SK-N-SH (cell line): Measurements from ENCODE around the gene CHCHD3.

Source experiments
- CHD2 ChIP-seq: fragments of 150-350 bp; IDR thresholded peaks from 2 replicates; pipeline ENCODE4 v1.6.1; 2018; ENCODE audit warnings: low read length; ENCODE audit not compliant: partially characterized antibody
- CTCF ChIP-seq: fragments of 200-600 bp; sonication (generic); IDR thresholded peaks from 2 replicates; pipeline ENCODE4 v1.6.1; 2017; ENCODE audit warnings: antibody characterized with exemption, mild to moderate bottlenecking, moderate library complexity
- EP300 ChIP-seq, 2 experiments: IDR thresholded peaks; 2 replicates each; pipeline versions ENCODE4 v1.4.0 to v1.6.1; 2012; ENCODE audit warnings: borderline replicate concordance in 1 of 2, low read depth in 1 of 2, low read length in 1 of 2
- EZH2phosphoT487 ChIP-seq: fragments of 200-600 bp; sonication (generic); IDR thresholded peaks from 2 replicates; pipeline ENCODE4 v1.6.1; 2017; ENCODE audit warnings: low read depth, mixed run types, mild to moderate bottlenecking, antibody characterized with exemption, moderate library complexity, borderline replicate concordance
- GABPA ChIP-seq: IDR thresholded peaks from 2 replicates; pipeline ENCODE4 v1.4.0; 2012; ENCODE audit warnings: low read depth, mild to moderate bottlenecking
- MEF2A ChIP-seq: IDR thresholded peaks from 2 replicates; pipeline ENCODE4 v1.4.0; 2012; ENCODE audit warnings: low read depth, borderline replicate concordance
- POLR2AphosphoS5 ChIP-seq: IDR thresholded peaks from 2 replicates; pipeline ENCODE4 v1.6.1; 2012; ENCODE audit warnings: low read depth, low read length
- RAD21 ChIP-seq: IDR thresholded peaks from 2 replicates; pipeline ENCODE4 v1.6.1; 2012; ENCODE audit warnings: mild to moderate bottlenecking, low read length
- RFX5 ChIP-seq: IDR thresholded peaks from 2 replicates; pipeline ENCODE4 v1.6.1; 2012; ENCODE audit warnings: mild to moderate bottlenecking, improper control_type of control experiment, low read length
- SIN3A ChIP-seq: IDR thresholded peaks from 2 replicates; pipeline ENCODE4 v1.6.1; 2012; ENCODE audit warnings: low read depth, mild to moderate bottlenecking, low read length, moderate library complexity, borderline replicate concordance
- SMC3 ChIP-seq: IDR thresholded peaks from 2 replicates; pipeline ENCODE4 v1.6.1; 2012; ENCODE audit warnings: low read depth, low read length, improper control_type of control experiment
- TAF1 ChIP-seq: IDR thresholded peaks from 2 replicates; pipeline ENCODE4 v1.6.1; 2012; ENCODE audit warnings: low read depth, mild to moderate bottlenecking, low read length, moderate library complexity, borderline replicate concordance
- TF ChIP-seq, protein P1 (sequence below): fragments of 150-350 bp; IDR thresholded peaks from 2 replicates; pipeline ENCODE4 v1.6.1; 2017; ENCODE audit warnings: antibody characterized with exemption, low read length, low read depth, borderline replicate concordance

DNA sequence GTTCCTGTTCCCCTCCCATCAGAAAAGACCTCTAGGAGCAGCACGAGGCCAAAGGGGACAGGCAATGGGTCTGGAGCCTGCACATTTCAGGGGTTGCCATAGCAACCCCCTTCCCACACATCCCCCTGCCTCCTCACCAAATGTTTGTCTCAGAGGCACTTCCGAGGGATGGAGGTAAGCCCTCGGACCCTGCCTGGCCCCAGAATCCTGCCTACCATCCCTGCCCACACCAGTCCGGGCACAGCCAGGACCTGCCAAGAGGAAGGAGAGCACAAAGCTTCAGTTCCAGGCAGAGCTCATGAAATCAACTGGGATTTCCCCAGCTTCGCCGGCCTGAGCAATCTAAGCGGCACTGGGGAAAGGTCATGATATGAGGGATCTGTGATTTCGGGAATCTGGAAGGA lies 330.6 kb downstream of the CHCHD3 start:
- TF ChIP-seq CTCF: no peak
- no peak for TF ChIP-seq POLR2AphosphoS5
- TF ChIP-seq EP300 (IDR thresholded peaks at IDR 0.05; ENCODE audit: borderline replicate concordance in 1 of 2, low read depth in 1 of 2, low read length in 1 of 2): no peak
- TF ChIP-seq, protein P1, sequence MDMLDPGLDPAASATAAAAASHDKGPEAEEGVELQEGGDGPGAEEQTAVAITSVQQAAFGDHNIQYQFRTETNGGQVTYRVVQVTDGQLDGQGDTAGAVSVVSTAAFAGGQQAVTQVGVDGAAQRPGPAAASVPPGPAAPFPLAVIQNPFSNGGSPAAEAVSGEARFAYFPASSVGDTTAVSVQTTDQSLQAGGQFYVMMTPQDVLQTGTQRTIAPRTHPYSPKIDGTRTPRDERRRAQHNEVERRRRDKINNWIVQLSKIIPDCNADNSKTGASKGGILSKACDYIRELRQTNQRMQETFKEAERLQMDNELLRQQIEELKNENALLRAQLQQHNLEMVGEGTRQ: no peak
- no peak for TF ChIP-seq TAF1
- TF ChIP-seq RFX5: no peak
- TF ChIP-seq CHD2: no peak
- no peak for TF ChIP-seq RAD21
- no peak for TF ChIP-seq SIN3A
- TF ChIP-seq MEF2A: no peak
- TF ChIP-seq EZH2phosphoT487: no peak
- TF ChIP-seq GABPA: no peak
- TF ChIP-seq SMC3: no peak
